Breast epithelium (tissue), 4 donors: Measurements from ENCODE around the gene INSM1. TPM values are rescaled to one million over a fixed set of nuclear protein-coding genes. Genes with fewer than 3 reads are reported as not detected.

ENCODE experiments used
- DNase-seq, 2 donors: peaks; one replicate each; pipeline ENCODE4 v3.0.0-alpha.2; 2019; ENCODE audit warnings: low spot score in 2 of 2
- H3K27ac ChIP-seq, 2 donors: fragments of 200-600 bp; sonication (generic) in 1 of 2; one replicate each; pipeline ENCODE4 v1.5.1; 2016 to 2019; ENCODE audit warnings: mild to moderate bottlenecking in 1 of 2
- H3K27me3 ChIP-seq, 2 donors: fragments of 200-600 bp; sonication (generic) in 1 of 2; one replicate each; pipeline versions ENCODE4 v1.5.1 to v1.6.0; 2017 to 2019; ENCODE audit warnings: control low read depth in 1 of 2, mild to moderate bottlenecking in 1 of 2
- H3K36me3 ChIP-seq: fragments of 200-600 bp; one replicate; pipeline ENCODE4 v1.5.1; 2019
- H3K4me1 ChIP-seq, 2 donors: fragments of 200-600 bp; sonication (generic); one replicate each; pipeline ENCODE4 v1.5.1; 2016 to 2019; ENCODE audit warnings: control low read depth in 1 of 2
- H3K4me3 ChIP-seq, 3 donors: fragments of 200-600 bp; sonication (generic); 1 replicate in 2 of 3; 2 replicates in 1 of 3; pipeline ENCODE4 v1.5.1; 2016 to 2019; ENCODE audit warnings: mild to moderate bottlenecking in 3 of 3, moderate library complexity in 2 of 3
- H3K9me3 ChIP-seq, 2 donors: fragments of 200-600 bp; sonication (generic) in 1 of 2; one replicate each; pipeline ENCODE4 v1.5.1; 2016 to 2019; ENCODE audit warnings: control low read depth in 1 of 2
- POLR2A ChIP-seq: fragments of 450-650 bp; IDR thresholded peaks from one replicate; pipeline ENCODE4 v1.6.1; 2016; ENCODE audit warnings: antibody characterized with exemption, mild to moderate bottlenecking, moderate library complexity
- POLR2AphosphoS5 ChIP-seq, 3 donors: sonication (generic); formaldehyde crosslinking; IDR thresholded peaks; one replicate each; pipeline ENCODE4 v1.6.1; 2017; ENCODE audit warnings: antibody characterized with exemption in 3 of 3
- intact Hi-C: fragments of 100-400 bp; cut with DNase I; formaldehyde crosslinking; loops from one replicate; pipeline ENCODE4 v1.15.1; 2023; ENCODE audit warnings: low total_unique reads
- total RNA-seq, 3 donors: library from RNA; depleted of rRNA; stranded (reverse); fragments of >200 nt; gene quantifications; one replicate each; pipeline ENCODE4 v1.1.0, GENCODE V29; 2016
- TF ChIP-seq, protein P1 (sequence below), 3 donors: fragments of 450-650 bp; IDR thresholded peaks; one replicate each; pipeline ENCODE4 v1.5.1; 2016 to 2017; ENCODE audit warnings: antibody characterized with exemption in 3 of 3, mild to moderate bottlenecking in 3 of 3, moderate library complexity in 3 of 3

INSM1 gene
- total RNA-seq, 3 donors from 2014 or later: 0.48 TPM; not detected in 2

DNA sequence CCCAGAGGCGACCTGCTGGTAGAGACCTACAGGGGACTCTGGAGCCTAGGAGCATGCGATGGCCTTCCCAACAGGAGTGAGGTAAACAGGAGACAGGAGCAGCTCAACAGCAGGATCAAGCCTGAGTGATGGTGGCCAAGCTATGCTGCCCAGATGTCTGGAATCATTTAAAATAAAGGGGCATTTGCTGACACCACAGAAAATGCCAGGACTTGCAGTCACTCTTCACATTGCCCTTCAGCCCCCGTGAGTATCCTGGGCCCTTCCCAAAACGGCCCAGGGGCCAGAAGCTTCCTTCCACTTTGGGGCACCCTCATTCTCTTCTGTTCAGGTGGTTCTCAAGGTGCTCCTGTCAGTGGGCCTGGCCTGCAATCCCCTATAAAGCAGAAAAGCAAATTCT lies 23.2 kb downstream of the INSM1 start:
- no peaks in the 10 kb centered on the region for H3K36me3 ChIP-seq
- H3K4me3 ChIP-seq: no peak overlapping the region
- H3K27ac ChIP-seq: no peak overlapping the region
- no peak for TF ChIP-seq POLR2AphosphoS5 (IDR thresholded peaks at IDR 0.05)
- no peak for TF ChIP-seq POLR2A
- TF ChIP-seq, protein P1, sequence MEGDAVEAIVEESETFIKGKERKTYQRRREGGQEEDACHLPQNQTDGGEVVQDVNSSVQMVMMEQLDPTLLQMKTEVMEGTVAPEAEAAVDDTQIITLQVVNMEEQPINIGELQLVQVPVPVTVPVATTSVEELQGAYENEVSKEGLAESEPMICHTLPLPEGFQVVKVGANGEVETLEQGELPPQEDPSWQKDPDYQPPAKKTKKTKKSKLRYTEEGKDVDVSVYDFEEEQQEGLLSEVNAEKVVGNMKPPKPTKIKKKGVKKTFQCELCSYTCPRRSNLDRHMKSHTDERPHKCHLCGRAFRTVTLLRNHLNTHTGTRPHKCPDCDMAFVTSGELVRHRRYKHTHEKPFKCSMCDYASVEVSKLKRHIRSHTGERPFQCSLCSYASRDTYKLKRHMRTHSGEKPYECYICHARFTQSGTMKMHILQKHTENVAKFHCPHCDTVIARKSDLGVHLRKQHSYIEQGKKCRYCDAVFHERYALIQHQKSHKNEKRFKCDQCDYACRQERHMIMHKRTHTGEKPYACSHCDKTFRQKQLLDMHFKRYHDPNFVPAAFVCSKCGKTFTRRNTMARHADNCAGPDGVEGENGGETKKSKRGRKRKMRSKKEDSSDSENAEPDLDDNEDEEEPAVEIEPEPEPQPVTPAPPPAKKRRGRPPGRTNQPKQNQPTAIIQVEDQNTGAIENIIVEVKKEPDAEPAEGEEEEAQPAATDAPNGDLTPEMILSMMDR (IDR thresholded peaks at IDR 0.05): no peak
- no peaks in the 10 kb centered on the region for H3K27me3 ChIP-seq
- no peaks in the 10 kb centered on the region for H3K4me1 ChIP-seq
- intact Hi-C loops: no loop called here
- no peaks in the 10 kb centered on the region for H3K9me3 ChIP-seq
- DNase-seq: no peak

DNA sequence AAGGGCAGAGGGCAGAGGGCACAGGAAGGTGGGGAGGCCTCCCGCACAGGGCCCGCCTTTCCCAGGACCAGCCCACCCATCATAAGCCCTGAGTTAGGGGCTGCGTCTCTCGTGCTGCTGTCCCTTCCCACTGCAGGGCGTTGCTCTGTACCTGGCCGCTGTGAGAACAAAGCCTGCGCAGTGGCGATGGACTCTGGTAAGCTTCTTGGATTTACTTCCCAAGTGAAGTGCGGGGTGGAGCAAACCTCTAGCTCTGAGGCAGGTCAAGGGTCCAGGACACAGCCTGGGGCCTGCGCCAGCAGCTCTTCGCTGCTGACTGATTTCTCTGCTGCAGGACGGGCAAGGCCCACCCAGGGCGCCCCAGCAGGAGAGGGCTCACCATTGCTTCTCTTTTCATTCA lies 23.9 kb downstream of the INSM1 start:
- TF ChIP-seq POLR2A (no peak), POLR2AphosphoS5 (IDR thresholded peaks at IDR 0.05) (no peak)
- TF ChIP-seq, protein P1 (IDR thresholded peaks at IDR 0.05): no peak
- H3K36me3 ChIP-seq: no peaks in the 10 kb centered on the region
- intact Hi-C loops: no loop called here
- H3K4me3 ChIP-seq: no peak overlapping the region
- no peak for DNase-seq
- no peaks in the 10 kb centered on the region for H3K4me1 ChIP-seq
- no peaks in the 10 kb centered on the region for H3K9me3 ChIP-seq
- no peak overlapping the region for H3K27ac ChIP-seq
- no peaks in the 10 kb centered on the region for H3K27me3 ChIP-seq

DNA sequence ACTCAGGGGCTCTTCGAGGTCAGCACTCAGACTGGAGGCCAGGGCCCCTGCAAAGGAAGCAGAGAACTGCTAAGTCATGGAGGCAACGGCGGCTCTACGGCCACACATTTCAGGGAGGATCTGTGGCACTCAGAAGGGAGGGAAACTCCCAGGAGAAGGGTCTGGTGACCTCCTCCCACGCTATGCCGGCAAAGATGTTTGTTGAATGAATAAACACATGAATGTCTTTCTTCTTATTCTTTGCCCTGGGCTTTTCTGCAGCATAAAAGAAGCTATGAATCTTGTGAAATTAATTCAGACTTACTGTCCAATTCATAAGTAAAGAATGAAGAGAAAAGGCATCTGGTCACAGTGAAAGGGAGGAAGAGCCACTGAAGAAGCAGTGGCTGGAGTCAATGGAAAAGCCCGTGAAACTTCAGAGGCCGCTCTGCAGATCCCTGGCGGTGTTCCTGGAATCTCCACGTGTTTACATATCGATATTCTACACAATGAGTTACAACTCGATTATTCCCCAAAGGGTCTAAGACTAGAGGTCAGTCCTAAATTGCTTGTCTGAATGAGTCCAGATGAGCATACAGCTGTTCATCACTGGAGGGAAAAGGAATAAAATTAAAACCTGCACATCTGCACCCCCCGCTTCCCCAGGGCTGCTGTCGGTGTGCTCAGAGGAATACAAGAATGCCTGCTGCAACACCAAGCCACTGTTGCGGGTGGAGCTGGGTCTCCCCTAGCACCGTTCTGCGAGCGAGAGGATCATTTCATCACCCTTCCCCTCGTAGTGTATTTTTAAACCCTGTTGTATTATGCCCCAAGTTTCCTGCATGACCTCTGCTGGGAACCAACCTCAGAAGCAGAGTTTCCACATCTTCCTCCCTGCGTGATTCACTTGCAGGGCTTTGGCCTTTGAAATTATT lies 25.6 kb downstream of the INSM1 start:
- Histone ChIP-seq H3K4me1 (no peaks in the 10 kb centered on the region), H3K36me3 (no peaks in the 10 kb centered on the region)
- TF ChIP-seq POLR2A (no peak), POLR2AphosphoS5 (IDR thresholded peaks at IDR 0.05) (no peak)
- TF ChIP-seq, protein P1 (IDR thresholded peaks at IDR 0.05): no peak

DNA sequence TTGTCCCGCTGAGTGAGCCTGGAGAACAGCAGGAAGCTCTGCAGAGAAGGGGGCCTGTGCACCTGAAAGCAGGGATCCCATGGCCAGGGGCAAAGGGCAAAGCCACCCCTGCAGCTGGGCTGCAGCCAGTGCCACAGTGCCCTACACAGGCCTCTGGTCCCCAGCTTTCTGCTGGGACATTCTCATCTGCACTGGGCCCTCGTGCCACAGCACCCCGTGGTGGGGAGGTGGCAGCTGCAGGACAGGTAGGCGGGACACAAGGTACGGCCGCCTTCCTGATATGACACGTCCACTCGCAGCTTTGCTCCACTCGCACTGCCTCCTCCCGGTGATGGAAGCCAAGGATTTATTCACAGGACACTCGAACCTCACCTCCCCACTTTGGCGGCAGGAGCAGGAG lies 27.2 kb downstream of the INSM1 start:
- no peaks in the 10 kb centered on the region for H3K9me3 ChIP-seq
- TF ChIP-seq, protein P1 (IDR thresholded peaks at IDR 0.05): no peak
- TF ChIP-seq POLR2AphosphoS5 (IDR thresholded peaks at IDR 0.05) (no peak), POLR2A (no peak)
- H3K27me3 ChIP-seq: no peaks in the 10 kb centered on the region
- intact Hi-C loops: no loop called here
- no peak for DNase-seq
- no peaks in the 10 kb centered on the region for H3K36me3 ChIP-seq
- H3K27ac ChIP-seq: no peak overlapping the region
- H3K4me1 ChIP-seq: no peaks in the 10 kb centered on the region
- no peak overlapping the region for H3K4me3 ChIP-seq

More for the DNA sequence above, 25.6 kb downstream of the INSM1 start:
- intact Hi-C loops: no loop called here
- Histone ChIP-seq H3K9me3 (no peaks in the 10 kb centered on the region), H3K27me3 (no peaks in the 10 kb centered on the region), H3K4me3 (no peak overlapping the region), H3K27ac (no peak overlapping the region)
- no peak for DNase-seq

DNA sequence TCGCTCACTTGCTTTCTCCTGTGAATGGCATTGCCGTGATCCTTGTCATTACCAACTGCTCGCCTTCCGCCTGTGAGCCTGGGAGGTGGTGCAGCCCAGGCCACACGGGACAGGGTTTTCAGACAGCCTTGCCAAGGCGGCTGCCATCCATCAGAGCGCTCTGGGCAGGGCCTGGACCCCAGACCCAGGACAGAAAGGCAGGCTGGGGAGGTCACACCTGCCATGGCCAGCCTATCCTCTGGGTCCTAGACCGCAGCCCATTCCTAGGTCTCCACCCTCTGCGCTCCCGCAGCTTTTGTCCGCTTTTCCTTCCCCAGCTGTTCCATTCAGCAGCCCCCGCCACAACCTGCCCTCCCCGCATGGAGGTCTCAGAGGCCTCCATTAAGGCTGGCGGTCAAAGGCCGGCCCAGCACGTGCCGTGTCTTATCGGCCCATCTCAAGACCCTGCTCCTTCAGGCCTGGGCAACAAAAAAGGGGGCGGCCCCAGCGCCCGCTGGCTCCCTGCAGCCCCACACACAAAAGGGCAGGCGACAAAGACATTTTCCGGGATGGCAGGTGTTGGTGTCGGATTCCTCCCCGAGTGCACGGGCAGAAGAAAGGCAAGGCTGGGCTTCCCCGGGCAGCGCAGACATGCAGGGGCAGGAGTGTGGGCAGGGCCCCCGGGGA lies 28.1 kb downstream of the INSM1 start:
- intact Hi-C loops: no loop called here
- H3K27ac ChIP-seq: no peak overlapping the region
- no peaks in the 10 kb centered on the region for H3K9me3 ChIP-seq
- no peak for DNase-seq
- H3K27me3 ChIP-seq: no peaks in the 10 kb centered on the region
- TF ChIP-seq POLR2AphosphoS5 (IDR thresholded peaks at IDR 0.05): no peak
- no peak for TF ChIP-seq POLR2A
- TF ChIP-seq, protein P1 (IDR thresholded peaks at IDR 0.05): no peak
- H3K4me1 ChIP-seq: no peaks in the 10 kb centered on the region
- no peak overlapping the region for H3K4me3 ChIP-seq
- no peaks in the 10 kb centered on the region for H3K36me3 ChIP-seq
